Measurements from ENCODE around the gene TLR4.

DNA sequence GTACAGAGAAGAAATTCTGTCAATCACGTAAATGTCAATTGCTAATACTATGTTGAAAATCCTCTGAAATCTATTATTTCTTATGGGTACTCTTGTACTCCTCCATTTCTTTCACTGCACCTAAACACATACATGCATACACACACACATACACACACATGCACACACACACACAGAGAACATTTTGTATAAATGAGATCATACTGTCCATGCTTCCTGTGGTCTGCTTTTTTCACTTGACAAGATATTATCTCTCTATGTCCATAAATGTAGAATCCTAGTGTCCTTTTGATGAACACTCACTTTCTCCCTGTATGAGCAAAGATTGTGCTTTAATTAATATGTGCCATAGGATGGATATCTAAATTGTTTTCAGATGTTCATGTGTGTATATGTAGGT is 32.7 kb upstream of the TLR4 start:
- no peak for TF ChIP-seq POLR2AphosphoS5 (IDR thresholded peaks at IDR 0.05)
- TF ChIP-seq, protein P1, sequence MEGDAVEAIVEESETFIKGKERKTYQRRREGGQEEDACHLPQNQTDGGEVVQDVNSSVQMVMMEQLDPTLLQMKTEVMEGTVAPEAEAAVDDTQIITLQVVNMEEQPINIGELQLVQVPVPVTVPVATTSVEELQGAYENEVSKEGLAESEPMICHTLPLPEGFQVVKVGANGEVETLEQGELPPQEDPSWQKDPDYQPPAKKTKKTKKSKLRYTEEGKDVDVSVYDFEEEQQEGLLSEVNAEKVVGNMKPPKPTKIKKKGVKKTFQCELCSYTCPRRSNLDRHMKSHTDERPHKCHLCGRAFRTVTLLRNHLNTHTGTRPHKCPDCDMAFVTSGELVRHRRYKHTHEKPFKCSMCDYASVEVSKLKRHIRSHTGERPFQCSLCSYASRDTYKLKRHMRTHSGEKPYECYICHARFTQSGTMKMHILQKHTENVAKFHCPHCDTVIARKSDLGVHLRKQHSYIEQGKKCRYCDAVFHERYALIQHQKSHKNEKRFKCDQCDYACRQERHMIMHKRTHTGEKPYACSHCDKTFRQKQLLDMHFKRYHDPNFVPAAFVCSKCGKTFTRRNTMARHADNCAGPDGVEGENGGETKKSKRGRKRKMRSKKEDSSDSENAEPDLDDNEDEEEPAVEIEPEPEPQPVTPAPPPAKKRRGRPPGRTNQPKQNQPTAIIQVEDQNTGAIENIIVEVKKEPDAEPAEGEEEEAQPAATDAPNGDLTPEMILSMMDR (IDR thresholded peaks at IDR 0.05): no peak
- no peak for TF ChIP-seq POLR2A (IDR thresholded peaks at IDR 0.05)
- no peak for TF ChIP-seq EP300 (IDR thresholded peaks at IDR 0.05)

Measured in stomach (tissue), 4 donors.